SK-N-SH (cell line): ENCODE data around the gene HSD11B1L. TPM values are rescaled to one million over a fixed set of nuclear protein-coding genes. Genes with fewer than 3 reads are reported as not detected.

Source experiments
- CTCF ChIA-PET: fragments of 300-600, 350-600 bp; formaldehyde crosslinking; extraction: SDS; loops from one replicate; lab custom pipeline; 2021; lab: Yijun Ruan, JAX
- POLR2A ChIA-PET: fragments of 350-600 bp; sonication (Branson Sonifier 250); formaldehyde crosslinking; extraction: SDS; loops from one replicate; lab custom pipeline; 2020; ENCODE audit warnings: antibody characterized with exemption, inconsistent platforms; lab: Yijun Ruan, JAX
- DNase-seq: peaks from one replicate; pipeline ENCODE4 v3.0.0; 2012
- H2AFZ ChIP-seq: fragments of 200-600 bp; sonication (generic); 2 replicates; pipeline ENCODE4 v1.8.1; 2016; ENCODE audit warnings: antibody characterized with exemption, mild to moderate bottlenecking, low read depth
- H3F3A ChIP-seq: fragments of 200-600 bp; sonication (generic); replicated peaks from 2 replicates; pipeline ENCODE3; 2016; ENCODE audit warnings: antibody characterized with exemption, mild to moderate bottlenecking; ENCODE audit not compliant: insufficient read depth
- H3K27ac ChIP-seq, 2 experiments: fragments of 200-500 bp in 1 of 2; fragments of 200-600 bp in 1 of 2; sonication (Bioruptor generic) in 1 of 2; sonication (generic), shearing (Covaris generic) in 1 of 2; 2 replicates each; pipeline versions ENCODE4 v1.5.1 to v1.6.1; 2014 to 2016; ENCODE audit warnings: low read depth in 2 of 2, inconsistent platforms in 1 of 2, low read length in 1 of 2, mild to moderate bottlenecking in 1 of 2, mixed read lengths in 1 of 2
- H3K27me3 ChIP-seq: fragments of 200-600 bp; sonication (generic), shearing (Covaris generic); 2 replicates; pipeline ENCODE4 v1.6.1; 2016; ENCODE audit warnings: mixed run types; ENCODE audit not compliant: insufficient read depth
- H3K36me3 ChIP-seq, 2 experiments: fragments of 200-500 bp in 1 of 2; fragments of 200-600 bp in 1 of 2; sonication (Bioruptor generic) in 1 of 2; sonication (generic) in 1 of 2; replicated peaks in 1 of 2; 2 replicates each; pipeline versions ENCODE3 to v1.5.1; 2014 to 2016; ENCODE audit warnings: low read length in 1 of 2, mild to moderate bottlenecking in 1 of 2; ENCODE audit not compliant: insufficient read depth in 2 of 2, control insufficient read depth in 1 of 2
- H3K4me1 ChIP-seq, 2 experiments: fragments of 200-500 bp in 1 of 2; fragments of 200-600 bp in 1 of 2; sonication (Bioruptor generic) in 1 of 2; sonication (generic), shearing (Covaris generic) in 1 of 2; 2 replicates each; pipeline versions ENCODE4 v1.5.1 to v1.6.1; 2014 to 2016; ENCODE audit warnings: low read depth in 1 of 2, low read length in 1 of 2, mixed run types in 1 of 2; ENCODE audit not compliant: insufficient read depth in 2 of 2, control insufficient read depth in 1 of 2
- H3K4me2 ChIP-seq: fragments of 200-600 bp; sonication (generic), shearing (Covaris generic); 2 replicates; pipeline ENCODE4 v1.6.1; 2017; ENCODE audit warnings: mixed run types
- H3K4me3 ChIP-seq, 2 experiments: fragments of 200-500 bp in 1 of 2; fragments of 200-600 bp in 1 of 2; sonication (Bioruptor generic) in 1 of 2; sonication (generic), shearing (Covaris generic) in 1 of 2; 2 replicates each; pipeline versions ENCODE4 v1.5.1 to v1.8.1; 2014 to 2016; ENCODE audit warnings: low read depth in 2 of 2, inconsistent platforms in 1 of 2, low read length in 1 of 2, mild to moderate bottlenecking in 1 of 2, mixed read lengths in 1 of 2, moderate library complexity in 1 of 2
- H3K79me2 ChIP-seq: fragments of 200-600 bp; sonication (generic); 2 replicates; pipeline ENCODE4 v1.8.1; 2017; ENCODE audit warnings: mild to moderate bottlenecking; ENCODE audit not compliant: insufficient read depth
- H3K9ac ChIP-seq: fragments of 200-600 bp; sonication (generic); 2 replicates; pipeline ENCODE4 v1.6.1; 2017; ENCODE audit warnings: mixed run types
- H3K9me2 ChIP-seq: fragments of 200-600 bp; sonication (generic); 2 replicates; pipeline ENCODE4 v1.6.1; 2017; ENCODE audit warnings: mixed run types
- H3K9me3 ChIP-seq: fragments of 200-600 bp; sonication (generic); 2 replicates; pipeline ENCODE4 v1.6.1; 2017; ENCODE audit warnings: mixed run types, mild to moderate bottlenecking, moderate library complexity
- H4K20me1 ChIP-seq: fragments of 200-600 bp; sonication (generic); 2 replicates; pipeline ENCODE4 v1.6.1; 2017; ENCODE audit warnings: mild to moderate bottlenecking, mixed run types; ENCODE audit not compliant: insufficient read depth
- CHD2 ChIP-seq: fragments of 150-350 bp; IDR thresholded peaks from 2 replicates; pipeline ENCODE4 v1.6.1; 2018; ENCODE audit warnings: low read length; ENCODE audit not compliant: partially characterized antibody
- CTCF ChIP-seq: fragments of 200-600 bp; sonication (generic); IDR thresholded peaks from 2 replicates; pipeline ENCODE4 v1.6.1; 2017; ENCODE audit warnings: antibody characterized with exemption, mild to moderate bottlenecking, moderate library complexity
- EP300 ChIP-seq, 2 experiments: IDR thresholded peaks; 2 replicates each; pipeline versions ENCODE4 v1.4.0 to v1.6.1; 2012; ENCODE audit warnings: borderline replicate concordance in 1 of 2, low read depth in 1 of 2, low read length in 1 of 2
- EZH2phosphoT487 ChIP-seq: fragments of 200-600 bp; sonication (generic); IDR thresholded peaks from 2 replicates; pipeline ENCODE4 v1.6.1; 2017; ENCODE audit warnings: low read depth, mixed run types, mild to moderate bottlenecking, antibody characterized with exemption, moderate library complexity, borderline replicate concordance
- FOSL2 ChIP-seq: IDR thresholded peaks from 2 replicates; pipeline ENCODE4 v1.4.0; 2012; ENCODE audit warnings: low read depth, mild to moderate bottlenecking, moderate library complexity, borderline replicate concordance
- FOXJ3 ChIP-seq: sonication (generic); formaldehyde crosslinking; IDR thresholded peaks from 2 replicates; pipeline ENCODE4 v1.5.1; 2020; ENCODE audit warnings: mild to moderate bottlenecking, missing genetic modification reagents
- FOXM1 ChIP-seq: IDR thresholded peaks from 2 replicates; pipeline ENCODE4 v1.4.0; 2012; ENCODE audit warnings: low read depth, mild to moderate bottlenecking
- GATA2 ChIP-seq: sonication (generic); formaldehyde crosslinking; IDR thresholded peaks from 2 replicates; pipeline ENCODE4 v1.5.0; 2020; ENCODE audit warnings: mild to moderate bottlenecking, missing genetic modification reagents
- IRF3 ChIP-seq: fragments of 150-350 bp; IDR thresholded peaks from 2 replicates; pipeline ENCODE4 v1.6.1; 2016; ENCODE audit warnings: mild to moderate bottlenecking, low read depth, low read length
- MAX ChIP-seq: IDR thresholded peaks from 2 replicates; pipeline ENCODE4 v1.4.0; 2012; ENCODE audit warnings: low read depth
- NFIC ChIP-seq: IDR thresholded peaks from 2 replicates; pipeline ENCODE4 v1.4.0; 2012; ENCODE audit warnings: borderline replicate concordance
- NRF1 ChIP-seq: IDR thresholded peaks from 2 replicates; pipeline ENCODE4 v1.6.1; 2012; ENCODE audit warnings: low read depth, mild to moderate bottlenecking, low read length
- REST ChIP-seq: IDR thresholded peaks from 2 replicates; pipeline ENCODE4 v1.6.1; 2012; ENCODE audit warnings: mild to moderate bottlenecking, low read depth, low read length, moderate library complexity
- RXRA ChIP-seq: IDR thresholded peaks from 2 replicates; pipeline ENCODE4 v1.4.0; 2012; ENCODE audit warnings: low read depth, mild to moderate bottlenecking, borderline replicate concordance
- SIN3A ChIP-seq: IDR thresholded peaks from 2 replicates; pipeline ENCODE4 v1.6.1; 2012; ENCODE audit warnings: low read depth, mild to moderate bottlenecking, low read length, moderate library complexity, borderline replicate concordance
- TAF1 ChIP-seq: IDR thresholded peaks from 2 replicates; pipeline ENCODE4 v1.6.1; 2012; ENCODE audit warnings: low read depth, mild to moderate bottlenecking, low read length, moderate library complexity, borderline replicate concordance
- USF1 ChIP-seq: IDR thresholded peaks from 2 replicates; pipeline ENCODE4 v1.4.0; 2012; ENCODE audit warnings: low read depth, borderline replicate concordance
- USF2 ChIP-seq: fragments of 150-350 bp; IDR thresholded peaks from 2 replicates; pipeline ENCODE4 v1.6.1; 2017; ENCODE audit warnings: antibody characterized with exemption, low read length, low read depth, borderline replicate concordance
- ZBTB33 ChIP-seq: IDR thresholded peaks from 2 replicates; pipeline ENCODE4 v1.4.0; 2012; ENCODE audit warnings: low read depth, borderline replicate concordance
- WGBS: methylation state at CpG from one replicate; pipeline ENCODE4 v1.1.6; 2017; ENCODE audit warnings: low lambda C conversion rate; 5-methylcytosine and 5-hydroxymethylcytosine counted together
- polyA plus RNA-seq, 3 experiments: library from polyadenylated mRNA; depleted of rRNA; stranded (reverse); fragments of >200 nt; gene quantifications; 2 replicates each; pipeline ENCODE4 v1.2.3, GENCODE V29; 2012

HSD11B1L gene
- polyA plus RNA-seq, 1 of the 3 experiments (the other 2 are of a cell fraction): 53.3 TPM

GRCh38 chr19:5661483-5661882, 19.3 kb upstream of the HSD11B1L start (continued):
- TF ChIP-seq CTCF (no peak), EP300 (IDR thresholded peaks at IDR 0.05; ENCODE audit: borderline replicate concordance in 1 of 2, low read depth in 1 of 2, low read length in 1 of 2) (no peak), USF1 (no peak), REST (no peak)

GRCh38 chr19:5663904-5664303, 16.9 kb upstream of the HSD11B1L start:
- H3K36me3 ChIP-seq: peaks cover 47 to 73% of the 10 kb centered on the region in 2 experiments
- H3K79me2 ChIP-seq: 0 out of 2 replicates have a peak, but pooled peaks cover 3% of the 10 kb centered on the region
- no peaks in the 10 kb centered on the region for H3K9me2 ChIP-seq
- no peak overlapping the region for H3K4me2 ChIP-seq
- H3F3A ChIP-seq: no peaks in the 10 kb centered on the region
- H3K9ac ChIP-seq: no peak overlapping the region
- no peak overlapping the region for H3K4me3 ChIP-seq
- WGBS: 98% methylated on average over 10 of the region's 17 CpGs
- no peak overlapping the region for H3K27ac ChIP-seq
- no peaks in the 10 kb centered on the region for H3K4me1 ChIP-seq
- no peak for TF ChIP-seq EZH2phosphoT487
- TF ChIP-seq RXRA: no peak
- TF ChIP-seq FOSL2: no peak
- TF ChIP-seq USF2: no peak
- TF ChIP-seq CHD2: no peak
- TF ChIP-seq SIN3A: no peak
- TF ChIP-seq MAX: no peak
- no peak for TF ChIP-seq GATA2 (CRISPR knock-in tag)
- TF ChIP-seq TAF1: no peak
- TF ChIP-seq NFIC: no peak
- no peak for TF ChIP-seq EP300 (IDR thresholded peaks at IDR 0.05; ENCODE audit: borderline replicate concordance in 1 of 2, low read depth in 1 of 2, low read length in 1 of 2)
- TF ChIP-seq FOXJ3: no peak
- no peak for TF ChIP-seq IRF3
- TF ChIP-seq NRF1: no peak
- no peak for TF ChIP-seq FOXM1
- TF ChIP-seq ZBTB33: no peak
- no peaks in the 10 kb centered on the region for H4K20me1 ChIP-seq
- H3K27me3 ChIP-seq: no peaks in the 10 kb centered on the region
- no peaks in the 10 kb centered on the region for H3K9me3 ChIP-seq
- no peak for DNase-seq
- H2AFZ ChIP-seq: no peak overlapping the region
- CTCF ChIA-PET: no interaction called here
- POLR2A ChIA-PET: no interaction called here
